Hematopoietic multipotent progenitor cell treated with erythropoietin and hydrocortisone succinate and interleukin-3 and kit ligand, for 17 days (in vitro differentiated cells): Measurements from ENCODE around the gene ARMC9.
"Not testable (repeated sequence)": the region's sequence is repeated elsewhere in the genome, so short reads cannot be mapped to it uniquely, and the experiment has no call there.

Source experiments
- DNase-seq: peaks from one replicate; pipeline ENCODE4 v3.0.0-alpha.2; 2015; ENCODE audit warnings: low spot score

The ARMC9 gene

GRCh38 chr2:231367178-231367577, 168.7 kb downstream of the ARMC9 start:
- no peak for DNase-seq

DNA sequence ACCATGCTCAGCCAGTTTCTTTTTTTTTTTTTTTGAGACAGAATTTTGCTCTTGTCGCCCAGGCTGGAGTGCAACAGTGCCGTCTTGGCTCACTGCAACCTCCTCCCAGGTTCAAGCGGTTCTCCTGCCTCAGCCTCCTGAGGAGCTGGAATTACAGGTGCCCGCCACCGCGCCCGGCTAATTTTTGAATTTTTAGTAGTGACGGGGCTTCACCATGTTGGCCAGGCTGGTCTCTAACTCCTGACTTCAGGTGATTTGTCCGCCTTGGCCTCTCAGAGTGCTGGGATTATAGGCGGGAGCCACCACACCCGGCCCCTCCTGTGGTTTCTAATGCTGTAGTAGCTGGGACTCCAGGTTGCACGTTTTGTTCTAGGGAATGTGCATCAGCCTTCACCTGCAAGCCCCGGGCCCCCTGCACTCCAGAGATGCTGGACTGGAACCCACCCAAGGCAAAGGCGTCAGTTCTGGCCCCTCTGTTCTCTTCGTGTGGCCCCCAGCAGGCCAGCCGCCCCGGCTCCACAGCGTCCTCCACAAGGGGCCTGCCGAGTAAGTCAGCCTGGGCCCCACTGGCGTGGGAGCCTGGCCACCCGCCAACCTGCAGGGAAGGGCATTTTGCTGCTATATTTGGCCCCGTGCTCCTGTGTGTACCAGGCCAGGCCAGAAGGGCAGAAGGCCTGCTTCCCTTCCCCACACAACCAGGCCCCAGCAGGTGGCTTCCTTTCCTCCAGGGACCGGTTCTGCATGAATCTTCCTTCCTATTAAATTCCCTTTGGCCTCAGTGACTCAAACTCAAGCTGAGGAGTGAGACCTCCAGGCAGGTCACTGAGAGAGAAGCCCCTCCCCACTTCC, 171.4 kb downstream of the ARMC9 start:
- no peak for DNase-seq

DNA sequence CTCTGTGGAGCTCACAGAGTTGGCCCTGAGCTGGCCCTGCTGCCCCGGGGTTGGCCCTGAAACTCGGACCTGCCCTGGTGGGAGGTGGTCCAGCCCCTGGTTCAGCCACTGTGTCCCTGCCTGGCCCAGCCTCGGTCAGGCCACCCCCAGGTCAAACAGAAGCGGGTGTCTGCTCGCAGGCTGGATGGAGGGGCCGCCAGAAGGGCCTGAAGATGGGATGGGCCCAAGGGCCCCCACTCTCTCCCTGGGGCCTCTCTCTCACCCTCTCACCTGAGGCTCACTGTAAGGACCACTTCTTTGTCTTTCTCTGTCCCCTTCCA, 172.0 kb downstream of the ARMC9 start:
- no peak for DNase-seq

DNA sequence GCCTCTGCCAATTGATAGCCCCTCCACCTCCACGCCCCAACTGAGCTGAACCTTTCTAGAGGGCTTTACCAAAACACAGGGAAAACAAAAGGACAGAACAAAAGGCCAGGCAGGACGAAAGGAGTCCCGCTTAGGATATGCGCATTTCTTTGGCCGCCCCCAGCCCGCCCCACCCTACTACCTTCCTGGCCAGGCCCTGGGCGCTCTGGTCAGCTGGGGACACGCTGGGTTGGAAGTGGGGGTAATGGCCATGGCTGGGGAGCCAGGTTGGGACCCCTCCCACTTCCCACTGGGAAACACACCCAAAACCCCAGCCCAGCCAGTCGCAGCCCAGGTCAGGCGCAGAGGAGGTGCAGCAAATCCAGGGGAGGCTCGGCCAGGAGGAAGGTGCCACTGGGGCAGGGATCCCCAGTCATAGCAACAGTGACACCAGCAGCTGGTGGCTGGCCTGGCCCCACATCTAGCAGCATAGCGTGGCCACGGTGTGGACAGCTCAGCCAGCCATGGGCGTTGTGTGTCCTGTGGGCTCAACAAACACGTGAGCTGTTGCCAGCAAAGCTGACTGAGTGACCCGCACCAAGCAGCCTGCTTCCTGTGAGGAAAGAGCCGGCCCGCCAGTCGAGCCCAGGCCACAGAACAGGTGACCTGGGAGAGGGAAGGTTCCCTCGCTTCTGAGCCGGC, 172.5 kb downstream of the ARMC9 start:
- no peak for DNase-seq

DNA sequence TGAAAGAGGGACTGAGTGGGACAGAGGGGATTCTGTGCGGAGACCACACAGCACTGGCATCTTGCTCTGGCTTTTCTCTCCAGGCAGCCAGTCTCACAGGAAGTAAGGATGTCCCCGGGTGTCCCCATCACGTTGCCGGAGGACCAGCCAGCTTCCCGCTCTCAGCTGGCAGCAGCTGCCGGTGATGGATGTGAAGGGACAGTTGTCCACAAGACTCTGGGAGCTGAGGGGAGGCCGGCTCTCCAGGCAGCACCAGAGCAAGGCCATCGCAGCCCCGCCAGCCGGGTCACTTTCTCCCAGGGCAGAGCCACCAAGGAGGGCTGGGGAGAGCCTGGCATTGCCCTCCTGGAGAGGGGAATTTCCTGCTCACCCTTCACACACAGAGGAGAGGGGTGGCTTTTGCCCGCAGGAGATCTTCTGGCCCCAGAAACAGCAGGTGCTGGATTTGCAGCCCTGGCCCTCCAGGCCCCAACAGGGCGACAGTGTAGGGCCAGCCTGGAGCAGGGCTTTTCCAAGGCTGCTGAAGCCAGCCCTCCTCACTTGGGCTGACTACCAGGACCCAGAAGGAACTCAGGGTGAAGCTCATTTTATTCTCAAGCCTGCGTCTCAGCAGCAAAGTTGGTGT, 173.1 kb downstream of the ARMC9 start:
- no peak for DNase-seq

GRCh38 chr2:231372326-231372725, 173.9 kb downstream of the ARMC9 start:
- no peak for DNase-seq

- DNase-seq, result no peak
These were observed 174.8 kb downstream of the ARMC9 start for GRCh38 chr2:231373184-231373583.

- no peak for DNase-seq
These were observed 175.4 kb downstream of the ARMC9 start for GRCh38 chr2:231373786-231374349.

- DNase-seq, result peak; percentile 9
These were observed 176.3 kb downstream of the ARMC9 start for GRCh38 chr2:231374771-231375170.

GRCh38 chr2:231375994-231376615, 177.7 kb downstream of the ARMC9 start:
- not testable (repeated sequence) for DNase-seq

- no peak for DNase-seq
These were observed 178.4 kb downstream of the ARMC9 start for GRCh38 chr2:231376857-231377256.

DNA sequence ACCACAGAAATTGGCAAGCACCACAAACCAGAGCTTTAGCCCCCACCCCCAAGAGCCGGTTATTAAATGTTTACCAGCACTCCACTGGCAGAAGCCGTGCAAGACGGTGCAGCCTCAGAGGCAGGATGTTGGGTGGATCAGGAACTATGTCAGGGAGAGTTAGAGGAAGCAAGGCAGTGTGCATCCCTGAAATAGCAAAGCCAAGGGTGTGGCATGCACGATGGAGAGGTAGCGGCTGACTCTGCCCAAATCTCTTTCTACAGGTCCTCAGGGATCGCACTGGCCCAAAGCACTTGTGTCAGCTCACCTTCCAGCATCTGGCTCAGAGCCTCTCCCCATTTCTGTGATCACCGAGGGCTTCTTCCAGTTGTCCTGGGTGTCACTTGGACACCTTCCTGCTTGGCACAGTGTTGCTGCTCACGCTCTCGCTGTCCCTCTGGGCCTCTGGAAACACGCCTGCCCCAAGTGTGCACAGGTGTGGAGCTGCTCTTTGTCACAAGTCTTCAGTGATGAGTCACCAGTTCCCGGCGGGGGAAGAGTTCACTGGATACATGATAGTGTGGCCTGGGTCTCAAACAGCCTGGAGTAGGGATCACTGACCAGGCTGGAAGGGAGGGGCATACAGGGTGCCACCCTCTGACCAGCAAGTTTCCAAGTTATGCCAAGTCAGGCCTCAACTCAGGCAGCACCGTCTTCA, 179.7 kb downstream of the ARMC9 start:
- no peak for DNase-seq

DNA sequence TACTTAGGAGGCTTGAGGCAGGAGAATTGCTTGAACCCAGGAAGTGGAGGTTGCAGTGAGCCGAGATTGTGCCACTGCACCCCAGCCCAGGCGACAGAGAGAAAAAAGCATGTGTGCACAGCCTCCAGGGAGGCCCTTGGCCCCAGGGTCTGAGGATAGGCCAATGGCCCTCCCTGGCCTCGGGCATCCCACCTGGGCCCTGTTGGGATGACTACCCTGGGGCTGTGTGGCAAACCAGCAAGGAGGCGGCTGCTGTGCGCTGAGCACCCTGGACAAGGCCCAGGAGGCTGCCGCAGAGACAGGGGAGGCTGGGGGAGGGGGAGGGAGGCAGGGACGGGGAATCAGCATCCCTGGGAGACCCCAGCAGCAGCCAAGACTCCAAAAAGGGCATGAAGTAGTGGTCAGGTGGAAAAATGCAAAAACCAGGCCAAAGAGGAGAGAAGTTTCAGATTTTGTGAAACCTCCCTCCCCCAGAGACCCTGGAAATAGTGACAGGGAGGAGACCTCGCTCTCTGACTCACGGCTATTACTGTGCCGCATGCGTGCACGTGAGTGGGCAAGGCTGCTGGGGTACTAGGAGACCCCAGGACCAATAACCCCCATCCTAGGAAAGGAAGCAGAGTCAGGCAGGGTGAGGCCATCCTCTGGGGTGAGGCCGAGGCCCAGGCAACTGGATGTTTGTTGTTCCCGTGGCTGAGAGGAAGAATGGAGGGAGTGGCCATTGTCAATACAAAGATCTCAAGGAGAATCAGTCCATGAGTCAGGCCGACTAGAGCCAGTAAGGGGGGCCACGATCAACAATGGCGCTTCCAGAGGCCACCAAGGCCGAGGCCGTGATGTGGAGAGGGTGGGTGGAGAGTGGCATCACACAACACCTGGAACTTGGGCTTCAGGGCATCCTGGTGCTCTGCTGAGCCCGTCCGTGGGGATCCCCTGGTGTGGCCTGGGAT, 181.1 kb downstream of the ARMC9 start:
- DNase-seq, result no peak

- DNase-seq, result no peak
These were observed 181.9 kb downstream of the ARMC9 start for GRCh38 chr2:231380307-231380706.

- DNase-seq, result no peak
These were observed 182.8 kb downstream of the ARMC9 start for GRCh38 chr2:231380991-231381847.

DNA sequence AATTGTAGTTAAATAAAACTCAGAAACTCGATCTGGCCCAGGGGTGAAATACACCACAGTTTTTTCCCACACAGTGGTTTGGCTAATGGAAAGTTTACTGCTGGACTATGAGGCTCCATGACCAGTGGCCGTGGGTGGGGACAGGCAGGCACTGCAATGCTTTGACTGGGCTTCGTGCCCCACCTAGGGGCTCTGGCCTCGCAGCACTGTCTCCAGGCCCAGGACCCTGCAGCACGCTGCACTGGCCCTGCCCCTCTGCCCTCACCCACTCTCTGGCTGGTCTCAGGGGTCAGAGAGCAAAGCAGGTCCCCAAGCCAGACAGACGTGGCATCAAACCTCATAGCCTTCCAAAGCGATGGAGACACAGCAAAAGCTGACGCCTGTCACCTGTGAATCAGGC, 183.7 kb downstream of the ARMC9 start:
- DNase-seq, result no peak

- no peak for DNase-seq
These were observed 185.1 kb downstream of the ARMC9 start for GRCh38 chr2:231383416-231384108.

DNA sequence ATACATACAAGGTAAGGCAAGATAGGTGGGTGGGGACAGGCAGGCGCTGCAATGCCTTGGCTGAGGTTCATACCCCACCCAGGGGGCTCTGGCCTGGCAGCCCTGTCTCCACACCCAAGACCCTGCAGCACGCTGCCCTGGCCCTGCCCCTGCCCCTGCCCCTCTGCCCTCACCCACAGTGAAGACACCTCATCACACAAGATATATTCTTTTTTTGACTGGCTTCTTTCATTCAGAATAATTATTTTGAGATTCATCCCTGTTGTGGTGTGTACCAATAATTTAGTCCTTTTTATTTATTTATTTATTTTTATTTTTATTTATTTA, 185.6 kb downstream of the ARMC9 start:
- no peak for DNase-seq

DNA sequence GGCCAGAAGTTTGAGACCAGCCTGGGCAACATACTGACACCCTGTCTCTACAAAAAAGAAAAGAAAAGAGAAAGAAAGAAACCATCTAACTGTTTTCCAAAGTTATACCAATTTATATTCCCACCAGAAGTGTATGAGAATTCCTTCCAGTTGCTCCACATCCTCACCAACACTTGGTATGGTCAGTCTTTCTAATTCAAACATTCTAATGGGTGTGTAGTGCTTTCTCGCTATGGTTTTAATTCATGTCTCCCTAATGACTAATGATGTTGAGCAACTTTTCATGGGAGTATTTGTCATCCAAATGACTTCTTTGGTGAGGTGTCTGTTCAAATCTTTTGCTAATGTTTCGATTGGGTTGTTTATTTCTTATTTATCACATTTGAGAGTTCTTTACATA, 186.5 kb downstream of the ARMC9 start:
- DNase-seq, result no peak
